MCF 10A (cell line): ENCODE results near the gene PTPRE. TPM values are rescaled to one million over a fixed set of nuclear protein-coding genes. Genes with fewer than 3 reads are reported as not detected.

Experiments used
- BruUV-seq: library from RNA; stranded (reverse); fragments of 400-500 nt; replicated peaks from 2 replicates; lab custom pipeline; 2021; lab: Mats Ljungman, UMichigan
- CTCF ChIA-PET: fragments of 300-600 bp; sonication (Branson Sonifier 250); formaldehyde crosslinking; extraction: SDS; loops from one replicate; lab custom pipeline; 2021; ENCODE audit warnings: antibody characterized with exemption, inconsistent platforms; lab: Yijun Ruan, JAX
- POLR2A ChIA-PET: fragments of 300-600, 350-650 bp; sonication (Branson Sonifier 250); formaldehyde crosslinking; extraction: SDS; loops from one replicate; lab custom pipeline; 2020; ENCODE audit warnings: antibody characterized with exemption, inconsistent platforms; lab: Yijun Ruan, JAX
- DNase-seq: peaks from one replicate; pipeline ENCODE4 v3.0.0-alpha.2; 2018; ENCODE audit not compliant: unreplicated experiment
- H3K27ac Mint-ChIP-seq: one replicate; pipeline ENCODE4 v1.8.0; 2022; ENCODE audit warnings: mild to moderate bottlenecking, low read depth, mixed read lengths; ENCODE audit not compliant: unreplicated experiment
- H3K27me3 Mint-ChIP-seq: one replicate; pipeline ENCODE4 v1.8.0; 2022; ENCODE audit warnings: mixed read lengths; ENCODE audit not compliant: insufficient read depth, unreplicated experiment
- H3K36me3 Mint-ChIP-seq: one replicate; pipeline ENCODE4 v1.8.0; 2022; ENCODE audit warnings: mild to moderate bottlenecking, moderate library complexity, mixed read lengths; ENCODE audit not compliant: insufficient read depth, unreplicated experiment
- H3K4me1 Mint-ChIP-seq: one replicate; pipeline ENCODE4 v1.8.0; 2022; ENCODE audit warnings: mixed read lengths; ENCODE audit not compliant: insufficient read depth, unreplicated experiment
- H3K4me3 Mint-ChIP-seq: one replicate; pipeline ENCODE4 v1.8.0; 2022; ENCODE audit warnings: mild to moderate bottlenecking, moderate library complexity, mixed read lengths; ENCODE audit not compliant: unreplicated experiment
- H3K9me3 Mint-ChIP-seq: one replicate; pipeline ENCODE4 v1.8.0; 2022; ENCODE audit warnings: mixed read lengths; ENCODE audit not compliant: unreplicated experiment
- CTCF ChIP-seq: fragments of 200-600 bp; IDR thresholded peaks from one replicate; pipeline ENCODE4 v1.8.0; 2022; ENCODE audit warnings: antibody characterized with exemption, mild to moderate bottlenecking; ENCODE audit not compliant: unreplicated experiment
- intact Hi-C: fragments of 100-400 bp; cut with micrococcal nuclease; formaldehyde crosslinking; loops from 2 replicates; pipeline ENCODE4 v1.14.1; 2022
- total RNA-seq: library from RNA; stranded (reverse); gene quantifications from 2 replicates; pipeline ENCODE4 v1.2.3, GENCODE V29; 2022

The PTPRE gene
- total RNA-seq, 1 experiment from 2014 or later = 34.6 TPM

DNA sequence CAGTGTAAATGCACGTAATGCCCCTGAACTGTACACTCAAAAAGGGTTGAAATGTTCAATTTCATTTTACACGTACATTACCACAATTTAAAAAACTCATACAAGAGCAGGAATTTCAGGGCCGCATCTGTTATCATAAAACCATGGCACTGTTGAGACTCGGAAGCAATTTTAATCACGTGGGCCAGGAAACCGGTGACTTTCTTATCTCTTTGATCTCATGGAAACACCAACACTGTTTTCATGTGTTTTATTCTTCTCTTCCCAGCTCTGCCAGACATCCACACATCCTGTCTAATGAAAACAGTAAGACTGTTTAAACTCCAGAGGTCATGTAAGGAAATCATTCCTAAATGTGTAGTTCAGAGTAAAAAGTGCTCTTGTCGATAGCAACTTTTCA is 35.9 kb downstream of the PTPRE start:
- Mint-ChIP-seq H3K36me3 (no peaks in the 10 kb centered on the region), H3K4me1 (peaks cover 37% of the 10 kb centered on the region), H3K27ac (no peak overlapping the region), H3K27me3 (no peaks in the 10 kb centered on the region), H3K4me3 (no peak overlapping the region), H3K9me3 (no peaks in the 10 kb centered on the region)
- BruUV-seq = no TSS peak
- CTCF ChIA-PET = interaction anchor here (0.6 to 1.5 kb wide), 3 partner anchors 11 to 68 kb away, joined by 3 to 4 read pairs (median 3); no protein-coding TSS in a partner anchor
- POLR2A ChIA-PET = no interaction called here
- no peak for TF ChIP-seq CTCF
- no peak for DNase-seq
- intact Hi-C loops = no loop called here

GRCh38 chr10:127943336-127943910 is 36.5 kb downstream of the PTPRE start:
- no peak for TF ChIP-seq CTCF
- BruUV-seq = no TSS peak
- no peak overlapping the region for H3K4me3 Mint-ChIP-seq
- H3K4me1 Mint-ChIP-seq = peaks cover 42% of the 10 kb centered on the region
- CTCF ChIA-PET = no interaction called here
- intact Hi-C loops = no loop called here
- H3K27me3 Mint-ChIP-seq = no peaks in the 10 kb centered on the region
- H3K36me3 Mint-ChIP-seq = no peaks in the 10 kb centered on the region
- H3K27ac Mint-ChIP-seq = no peak overlapping the region
- DNase-seq = no peak
- no peaks in the 10 kb centered on the region for H3K9me3 Mint-ChIP-seq
- POLR2A ChIA-PET = no interaction called here

DNA sequence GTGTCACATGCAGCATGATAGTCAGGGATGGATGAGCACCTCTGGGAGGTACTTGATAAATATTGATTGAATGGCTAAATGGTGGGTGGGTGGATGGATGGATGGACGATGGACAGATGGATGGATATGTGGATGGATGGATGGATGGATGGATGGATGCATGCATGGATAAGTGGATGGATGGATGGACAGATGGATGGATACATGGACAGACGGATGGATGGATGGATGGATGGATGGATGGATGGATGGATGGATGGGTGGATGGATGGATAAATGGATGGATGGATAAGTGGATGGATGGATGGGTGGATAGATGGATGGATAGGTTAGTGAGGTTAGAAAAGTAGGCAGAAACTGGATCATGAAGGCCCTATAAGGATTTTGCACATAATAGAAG is 37.4 kb downstream of the PTPRE start:
- Mint-ChIP-seq H3K36me3 (no peaks in the 10 kb centered on the region), H3K4me1 (peaks cover 50% of the 10 kb centered on the region), H3K4me3 (no peak overlapping the region), H3K27me3 (no peaks in the 10 kb centered on the region), H3K27ac (no peak overlapping the region), H3K9me3 (no peaks in the 10 kb centered on the region)
- ChIA-PET CTCF (no interaction called here), POLR2A (no interaction called here)
- intact Hi-C loops = no loop called here
- no peak for DNase-seq
- TF ChIP-seq CTCF = no peak
- no TSS peak for BruUV-seq

- Mint-ChIP-seq H3K27me3 (no peaks in the 10 kb centered on the region), H3K4me1 (peaks cover 50% of the 10 kb centered on the region), H3K4me3 (no peak overlapping the region), H3K36me3 (no peaks in the 10 kb centered on the region), H3K27ac (no peak overlapping the region), H3K9me3 (no peaks in the 10 kb centered on the region)
- CTCF ChIA-PET = interaction anchor here (0.6 to 0.9 kb wide), 2 partner anchors 13 to 213 kb away, joined by 3 to 4 read pairs; no protein-coding TSS in a partner anchor
- POLR2A ChIA-PET = interaction anchor here (0.6 kb wide), 1 partner anchor 254 kb away, joined by 3 read pairs; no protein-coding TSS in a partner anchor
- TF ChIP-seq CTCF = no peak
- peak; percentile 94 for DNase-seq
- no TSS peak for BruUV-seq
- intact Hi-C loops = no loop called here
Measured at GRCh38 chr10:127945341-127945758, 38.4 kb downstream of the PTPRE start.
